ENCODE data around the gene MTFMT. TPM values are rescaled to one million over a fixed set of nuclear protein-coding genes. Genes with fewer than 3 reads are reported as not detected.
A peak's percentile ranks its signal among the peaks of the same experiment; 100 is the strongest.

Gene MTFMT
- total and polyA plus RNA-seq, 8 donors: 12.7 to 21.7 (median 17.8) TPM

GRCh38 chr15:64997745-64998375, 31.6 kb downstream of the MTFMT start:
- no peaks in the 10 kb centered on the region for H3K4me1 ChIP-seq
- no peaks in the 10 kb centered on the region for H3K27me3 ChIP-seq
- intact Hi-C loops (cut with DNase I): no loop called here
- TF ChIP-seq CTCF (IDR thresholded peaks at IDR 0.05): no peak
- H3K27ac ChIP-seq: no peak overlapping the region
- no peaks in the 10 kb centered on the region for H3K9me3 ChIP-seq
- no peak for ATAC-seq
- no peak overlapping the region for H3K4me3 ChIP-seq
- H3K36me3 ChIP-seq: peaks cover 0 to 8% of the 10 kb centered on the region in 2 donors
- no peak for DNase-seq

GRCh38 chr15:64997066-64997465, 32.4 kb downstream of the MTFMT start:
- Histone ChIP-seq H3K36me3 (peaks cover 0 to under 1% of the 10 kb centered on the region in 2 donors), H3K27me3 (no peaks in the 10 kb centered on the region), H3K4me3 (no peak overlapping the region), H3K4me1 (no peaks in the 10 kb centered on the region), H3K27ac (no peak overlapping the region), H3K9me3 (no peaks in the 10 kb centered on the region)
- DNase-seq (no peak), ATAC-seq (no peak)
- no peak for TF ChIP-seq CTCF (IDR thresholded peaks at IDR 0.05)
- intact Hi-C loops (cut with DNase I): no loop called here

GRCh38 chr15:64993290-64993689, 36.1 kb downstream of the MTFMT start:
- no peak overlapping the region for H3K27ac ChIP-seq
- no peaks in the 10 kb centered on the region for H3K36me3 ChIP-seq
- H3K9me3 ChIP-seq: no peaks in the 10 kb centered on the region
- ATAC-seq: no peak
- peaks cover 5 to 11% of the 10 kb centered on the region in 2 donors for H3K4me1 ChIP-seq
- H3K4me3 ChIP-seq: no peak overlapping the region
- DNase-seq: no peak
- intact Hi-C loops (cut with DNase I): no loop called here
- H3K27me3 ChIP-seq: no peaks in the 10 kb centered on the region
- no peak for TF ChIP-seq CTCF (IDR thresholded peaks at IDR 0.05)

GRCh38 chr15:64991536-64992135, 37.8 kb downstream of the MTFMT start:
- H3K27ac ChIP-seq: no peak overlapping the region
- H3K9me3 ChIP-seq: no peaks in the 10 kb centered on the region
- DNase-seq (peak in 2 of 4 donors; percentile 30 to 52), ATAC-seq (no peak)
- H3K27me3 ChIP-seq: no peaks in the 10 kb centered on the region
- H3K4me1 ChIP-seq: peaks cover 5 to 27% of the 10 kb centered on the region in 2 donors
- intact Hi-C loops (cut with DNase I): no loop called here
- no peak for TF ChIP-seq CTCF (IDR thresholded peaks at IDR 0.05)
- H3K4me3 ChIP-seq: no peak overlapping the region
- H3K36me3 ChIP-seq: no peaks in the 10 kb centered on the region

- H3K27ac ChIP-seq: peak overlapping the region; percentile 94 to 98
- no peak for TF ChIP-seq CTCF (IDR thresholded peaks at IDR 0.05)
- H3K9me3 ChIP-seq: no peaks in the 10 kb centered on the region
- no peak for DNase-seq
- H3K27me3 ChIP-seq: no peaks in the 10 kb centered on the region
- intact Hi-C loops (cut with DNase I): no loop called here
- no peaks in the 10 kb centered on the region for H3K36me3 ChIP-seq
- H3K4me3 ChIP-seq: peak overlapping the region; percentile 90 to 95
- peaks cover 11 to 43% of the 10 kb centered on the region in 2 donors for H3K4me1 ChIP-seq
- ATAC-seq: no peak
Observed at GRCh38 chr15:64990168-64990470, 39.3 kb downstream of the MTFMT start.
